Measurements from ENCODE around the gene LCNL1.

LCNL1 gene

GRCh38 chr9:136982232-136983051 is at the start of gene LCNL1:
LCNL1 (plus strand) TSS chr9:136982993; CDS start chr9:136983587, 594 bp downstream.
- no peak for DNase-seq

- DNase-seq: no peak
Observed at GRCh38 chr9:136934277-136934676, 48.5 kb upstream of the LCNL1 start.

GRCh38 chr9:136935651-136936050 is 47.1 kb upstream of the LCNL1 start:
- no peak for DNase-seq

- DNase-seq: peak; percentile 28
Observed at GRCh38 chr9:136936645-136937170, 46.1 kb upstream of the LCNL1 start.

- no peak for DNase-seq
Observed at GRCh38 chr9:136937186-136938001, 45.4 kb upstream of the LCNL1 start.

- no peak for DNase-seq
Observed at GRCh38 chr9:136939431-136939995, 43.3 kb upstream of the LCNL1 start.

GRCh38 chr9:136939996-136940525 is 42.7 kb upstream of the LCNL1 start:
- DNase-seq: no peak

- no peak for DNase-seq
Observed at GRCh38 chr9:136940526-136941230, 42.1 kb upstream of the LCNL1 start.

- DNase-seq: no peak
Observed at GRCh38 chr9:136941231-136942111, 41.3 kb upstream of the LCNL1 start.

GRCh38 chr9:136942112-136942880 is 40.5 kb upstream of the LCNL1 start:
- peak; percentile 47 for DNase-seq

GRCh38 chr9:136942881-136943230 is 39.9 kb upstream of the LCNL1 start:
- no peak for DNase-seq

- peak; percentile 53 for DNase-seq
Observed at GRCh38 chr9:136943291-136944211, 39.2 kb upstream of the LCNL1 start.

GRCh38 chr9:136944212-136944518 is 38.6 kb upstream of the LCNL1 start:
- DNase-seq: no peak

- DNase-seq: peak; percentile 96
Observed at GRCh38 chr9:136944519-136945332, 38.1 kb upstream of the LCNL1 start, which contains the start of the genes C8G and FBXW5. C8G (plus strand) TSS chr9:136945243; CDS start chr9:136945321, 78 bp downstream. FBXW5 (minus strand) TSS chr9:136944738; CDS start chr9:136944083, 655 bp downstream.

- DNase-seq: no peak
Observed at GRCh38 chr9:136945333-136946227, 37.2 kb upstream of the LCNL1 start.

GRCh38 chr9:136946228-136947027 is 36.4 kb upstream of the LCNL1 start:
- DNase-seq: no peak
